Esophagus muscularis mucosa (tissue), 3 donors: ENCODE data around the gene PAM.

Experiments used
- POLR2A ChIP-seq: fragments of 450-650 bp; IDR thresholded peaks from one replicate; pipeline ENCODE4 v1.6.1; 2017; ENCODE audit warnings: antibody characterized with exemption, moderate library complexity, mild to moderate bottlenecking, low read depth
- TF ChIP-seq, protein P1 (sequence below), 3 experiments: fragments of 200-600 bp in 2 of 3; fragments of 450-650 bp in 1 of 3; sonication (generic) in 2 of 3; IDR thresholded peaks; one replicate each; pipeline ENCODE4 v1.5.1; 2017 to 2019; ENCODE audit warnings: antibody characterized with exemption in 3 of 3, mild to moderate bottlenecking in 2 of 3, moderate library complexity in 1 of 3

DNA sequence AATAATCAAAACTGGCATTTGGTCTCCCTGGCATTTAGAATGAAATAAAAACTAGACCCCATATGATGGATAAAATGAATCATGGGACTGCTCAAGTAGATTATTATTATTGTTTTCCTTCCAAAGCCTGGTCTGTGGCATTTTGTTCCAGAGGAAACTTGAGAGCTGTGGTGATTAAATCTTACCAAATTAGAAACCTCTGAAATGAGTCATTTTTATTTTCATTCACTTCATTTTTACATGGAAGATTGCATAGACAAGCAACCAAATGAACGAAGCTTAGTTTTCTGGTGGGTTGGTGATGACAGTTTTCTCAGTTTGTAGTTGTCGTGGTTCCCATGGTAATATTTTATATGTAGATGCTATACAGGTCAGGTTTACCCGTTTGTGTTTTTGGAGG, 23.4 kb downstream of the PAM start:
- TF ChIP-seq, protein P1, sequence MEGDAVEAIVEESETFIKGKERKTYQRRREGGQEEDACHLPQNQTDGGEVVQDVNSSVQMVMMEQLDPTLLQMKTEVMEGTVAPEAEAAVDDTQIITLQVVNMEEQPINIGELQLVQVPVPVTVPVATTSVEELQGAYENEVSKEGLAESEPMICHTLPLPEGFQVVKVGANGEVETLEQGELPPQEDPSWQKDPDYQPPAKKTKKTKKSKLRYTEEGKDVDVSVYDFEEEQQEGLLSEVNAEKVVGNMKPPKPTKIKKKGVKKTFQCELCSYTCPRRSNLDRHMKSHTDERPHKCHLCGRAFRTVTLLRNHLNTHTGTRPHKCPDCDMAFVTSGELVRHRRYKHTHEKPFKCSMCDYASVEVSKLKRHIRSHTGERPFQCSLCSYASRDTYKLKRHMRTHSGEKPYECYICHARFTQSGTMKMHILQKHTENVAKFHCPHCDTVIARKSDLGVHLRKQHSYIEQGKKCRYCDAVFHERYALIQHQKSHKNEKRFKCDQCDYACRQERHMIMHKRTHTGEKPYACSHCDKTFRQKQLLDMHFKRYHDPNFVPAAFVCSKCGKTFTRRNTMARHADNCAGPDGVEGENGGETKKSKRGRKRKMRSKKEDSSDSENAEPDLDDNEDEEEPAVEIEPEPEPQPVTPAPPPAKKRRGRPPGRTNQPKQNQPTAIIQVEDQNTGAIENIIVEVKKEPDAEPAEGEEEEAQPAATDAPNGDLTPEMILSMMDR (IDR thresholded peaks at IDR 0.05), result no peak
- no peak for TF ChIP-seq POLR2A
